Measurements from ENCODE around the gene DUSP22. TPM values are rescaled to one million over a fixed set of nuclear protein-coding genes. Genes with fewer than 3 reads are reported as not detected.

DUSP22 gene
- total and polyA plus RNA-seq, 2 of the 8 experiments (the other 6 are each of a cell fraction or from before 2014, with no cell fraction given), result 15.5 to 32.4 TPM

GRCh38 chr6:359261-360035 is 67.2 kb downstream of the DUSP22 start:
- POLR2A ChIA-PET (ENCODE audit: partially characterized antibody), result no interaction called here
- TF ChIP-seq JUND (IDR thresholded peaks at IDR 0.05; ENCODE audit: low read length) (no peak), E2F6 (IDR thresholded peaks at IDR 0.05) (no peak), KDM4A (IDR thresholded peaks at IDR 0.05; ENCODE audit: low read depth, low read length, severe bottlenecking) (no peak), POU5F1 (IDR thresholded peaks at IDR 0.05; ENCODE audit: low read depth, low read length) (no peak), PHF8 (conservative IDR thresholded peaks at IDR 0.05; ENCODE audit: low read depth, low read length) (no peak), GTF2F1 (IDR thresholded peaks at IDR 0.05; ENCODE audit: borderline replicate concordance, low read depth, low read length) (no peak), CBX5 (IDR thresholded peaks at IDR 0.05; ENCODE audit: low read depth, low read length) (no peak), EZH2 (IDR thresholded peaks at IDR 0.05; ENCODE audit: low read depth, low read length, severe bottlenecking) (no peak), SAP30 (IDR thresholded peaks at IDR 0.05; ENCODE audit: insufficient read depth, insufficient replicate concordance, low read length) (no peak), BACH1 (IDR thresholded peaks at IDR 0.05; ENCODE audit: low read length) (no peak)
- H4K5ac ChIP-seq (ENCODE audit: insufficient read length, low read depth, low read length), result no peak overlapping the region
- H3K18ac ChIP-seq (ENCODE audit: extremely low read depth, low read length), result no peak overlapping the region
- no peak overlapping the region for H3K14ac ChIP-seq (ENCODE audit: insufficient read length)
- H3K23ac ChIP-seq (ENCODE audit: insufficient read length), result no peak overlapping the region
- H3K4me1 ChIP-seq (replicated peaks in 1 of 4; ENCODE audit: control insufficient read depth in 3 of 4, insufficient read depth in 4 of 4, low read length in 3 of 4), result no peaks in the 10 kb centered on the region
- H3K27ac ChIP-seq (ENCODE audit: low read depth, low read length), result no peak overlapping the region
- no peak overlapping the region for H2AFZ ChIP-seq (ENCODE audit: low read length)
- no peaks in the 10 kb centered on the region for H3K79me1 ChIP-seq (ENCODE audit: low read depth, low read length)
- no peak overlapping the region for H2AK5ac ChIP-seq (ENCODE audit: low read depth, low read length)
- no peak overlapping the region for H2BK20ac ChIP-seq (ENCODE audit: low read length)
- H4K91ac ChIP-seq (replicated peaks; ENCODE audit: insufficient read length, low read length), result no peak overlapping the region
- H3K56ac ChIP-seq (replicated peaks; ENCODE audit: insufficient read length, low read depth, low read length), result no peak overlapping the region
- H3K23me2 ChIP-seq (ENCODE audit: low read depth, low read length), result no peaks in the 10 kb centered on the region
- no peaks in the 10 kb centered on the region; a peak in 1 of 8 replicates for H3K36me3 ChIP-seq (ENCODE audit: control insufficient read depth in 2 of 4, insufficient read depth in 4 of 4, low read length in 3 of 4)
- no peak overlapping the region for H4K8ac ChIP-seq (ENCODE audit: extremely low read depth, insufficient read depth, low read length)
- H2BK5ac ChIP-seq (ENCODE audit: low read depth, low read length), result no peak overlapping the region
- no peak overlapping the region for H2BK15ac ChIP-seq (ENCODE audit: low read length)
- no peak for DNase-seq (ENCODE audit: low read depth in 1 of 2, low spot score in 2 of 2)
- no peaks in the 10 kb centered on the region; a peak in 1 of 7 replicates for H3K27me3 ChIP-seq (replicated peaks in 1 of 4; ENCODE audit: control insufficient read depth in 3 of 4, extremely low read depth in 1 of 4, insufficient read depth in 3 of 4, low read length in 3 of 4)
- H3K79me2 ChIP-seq (ENCODE audit: control insufficient read depth in 1 of 2, insufficient read depth in 2 of 2, low read length in 2 of 2), result no peaks in the 10 kb centered on the region
- no peaks in the 10 kb centered on the region for H4K20me1 ChIP-seq (replicated peaks in 1 of 2; ENCODE audit: control insufficient read depth in 1 of 2, insufficient read depth in 2 of 2, low read length in 2 of 2)
- no peak overlapping the region for H3K9ac ChIP-seq (replicated peaks in 1 of 4; ENCODE audit: extremely low read depth in 1 of 4, low read depth in 3 of 4, low read length in 3 of 4)
- FAIRE-seq, result no peak
- H3K9me3 ChIP-seq (ENCODE audit: insufficient read depth in 2 of 2, low read depth in 1 of 2, low read length in 1 of 2), result peaks cover 60 to 82% of the 10 kb centered on the region in 2 experiments
- 81% methylated on average over 16 of the region's 20 CpGs; no CpG with 5 or more reads in 1 of the 2 experiments for WGBS, 2 experiments (ENCODE audit: extremely low coverage in 1 of 2, insufficient coverage in 1 of 2, insufficient read length in 1 of 2, insufficient replicate concordance in 2 of 2, low coverage in 1 of 2, low lambda C conversion rate in 2 of 2, missing lambda C conversion rate in 1 of 2)
- no peak overlapping the region for H2BK120ac ChIP-seq (replicated peaks; ENCODE audit: low read depth, low read length)
- no peak overlapping the region for H2BK12ac ChIP-seq (ENCODE audit: low read depth, low read length)
- H3K4me2 ChIP-seq (ENCODE audit: insufficient read depth in 1 of 2, low read depth in 2 of 2, low read length in 2 of 2), result no peak overlapping the region
- CTCF ChIA-PET (ENCODE audit: partially characterized antibody), result interaction anchor here (0.9 to 6.4 kb wide), 5 partner anchors 8 to 170 kb away, joined by 3 to 48 read pairs (median 3); no protein-coding TSS in a partner anchor
- H3K4me3 ChIP-seq (ENCODE audit: extremely low read depth in 1 of 4, insufficient read depth in 2 of 4, low read depth in 3 of 4, low read length in 4 of 4), result no peak overlapping the region
- no peak overlapping the region for H3K4ac ChIP-seq (replicated peaks; ENCODE audit: insufficient read length, low read depth, low read length)
